Limb (tissue), 2 donors: ENCODE measurements around the gene YWHAQ.
A peak's percentile ranks its signal among the peaks of the same experiment; 100 is the strongest.

Source experiments
- DNase-seq, 2 donors: peaks; one replicate each; pipeline ENCODE4 v3.0.0-alpha.2; 2016; ENCODE audit errors: extremely low spot score in 2 of 2

The YWHAQ gene

DNA sequence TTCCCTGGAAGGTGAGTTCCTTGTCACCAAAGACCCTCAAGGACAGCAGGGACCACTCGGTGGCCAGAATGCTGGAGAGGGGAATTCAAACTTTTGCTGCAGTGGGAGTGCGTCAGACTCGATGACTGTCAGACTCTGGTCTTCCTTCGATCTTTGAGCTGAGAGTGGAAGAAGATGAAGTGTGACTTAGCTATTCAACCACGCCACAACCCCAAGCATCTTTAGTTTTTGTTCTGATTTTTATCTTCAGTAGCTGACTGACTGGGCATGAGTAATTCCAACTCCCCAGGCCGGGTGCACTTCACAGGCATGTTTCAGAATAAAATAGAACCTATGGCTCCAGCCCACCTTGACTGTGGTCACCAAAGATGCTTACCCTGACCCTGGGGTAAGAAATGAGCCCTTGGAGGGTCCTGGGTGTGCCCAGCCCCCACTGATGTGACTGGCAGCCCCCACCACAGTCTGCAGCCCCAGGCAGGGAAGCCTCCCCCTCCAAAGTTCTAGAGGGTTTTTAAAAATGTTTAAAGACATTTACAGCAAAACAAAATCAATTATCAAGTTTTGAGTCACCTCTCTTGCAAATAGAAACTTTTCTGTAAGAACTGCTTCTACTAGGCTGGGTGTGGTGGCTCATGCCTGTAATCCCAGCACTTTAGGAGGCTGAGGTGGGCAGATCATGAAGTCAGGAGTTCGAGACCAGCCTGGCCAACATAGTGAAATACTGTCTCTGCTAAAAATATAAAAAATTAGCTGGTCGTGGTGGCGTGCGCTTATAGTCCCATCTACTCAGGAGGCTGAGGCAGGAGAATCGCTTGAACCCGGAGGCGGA is 24.9 kb upstream of the YWHAQ start:
- DNase-seq: no peak

DNA sequence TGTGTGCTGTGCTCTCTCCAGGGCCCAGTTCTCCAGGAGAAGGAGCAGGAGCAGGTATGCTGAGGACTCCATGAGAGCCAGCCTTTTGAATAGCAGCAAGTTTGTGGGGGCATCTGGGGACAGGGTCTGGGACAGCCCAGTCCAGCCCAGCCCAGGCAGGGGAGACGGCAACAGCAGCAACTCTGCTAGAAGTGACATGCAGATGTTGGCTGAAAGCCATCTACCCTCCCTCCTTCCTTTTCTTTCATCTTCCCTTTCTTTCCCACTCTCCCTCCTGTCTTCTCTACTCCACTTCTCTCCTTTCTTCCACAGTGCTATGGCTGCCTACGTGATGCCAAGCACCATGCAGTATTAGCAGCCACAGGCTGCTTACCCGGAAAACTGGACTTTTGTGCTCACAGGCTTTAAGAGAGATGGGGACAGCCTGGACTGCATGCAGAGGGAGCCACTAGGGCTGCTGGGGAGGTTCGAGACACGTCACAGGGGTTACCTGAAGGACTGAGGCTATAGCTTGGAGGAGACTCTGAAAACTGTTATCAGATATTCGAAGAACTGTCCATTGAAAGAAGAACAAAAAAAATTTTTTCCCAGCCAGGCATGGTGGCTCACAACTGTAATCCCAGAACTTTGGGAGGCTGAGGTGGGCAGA is 23.8 kb upstream of the YWHAQ start:
- DNase-seq: no peak

DNA sequence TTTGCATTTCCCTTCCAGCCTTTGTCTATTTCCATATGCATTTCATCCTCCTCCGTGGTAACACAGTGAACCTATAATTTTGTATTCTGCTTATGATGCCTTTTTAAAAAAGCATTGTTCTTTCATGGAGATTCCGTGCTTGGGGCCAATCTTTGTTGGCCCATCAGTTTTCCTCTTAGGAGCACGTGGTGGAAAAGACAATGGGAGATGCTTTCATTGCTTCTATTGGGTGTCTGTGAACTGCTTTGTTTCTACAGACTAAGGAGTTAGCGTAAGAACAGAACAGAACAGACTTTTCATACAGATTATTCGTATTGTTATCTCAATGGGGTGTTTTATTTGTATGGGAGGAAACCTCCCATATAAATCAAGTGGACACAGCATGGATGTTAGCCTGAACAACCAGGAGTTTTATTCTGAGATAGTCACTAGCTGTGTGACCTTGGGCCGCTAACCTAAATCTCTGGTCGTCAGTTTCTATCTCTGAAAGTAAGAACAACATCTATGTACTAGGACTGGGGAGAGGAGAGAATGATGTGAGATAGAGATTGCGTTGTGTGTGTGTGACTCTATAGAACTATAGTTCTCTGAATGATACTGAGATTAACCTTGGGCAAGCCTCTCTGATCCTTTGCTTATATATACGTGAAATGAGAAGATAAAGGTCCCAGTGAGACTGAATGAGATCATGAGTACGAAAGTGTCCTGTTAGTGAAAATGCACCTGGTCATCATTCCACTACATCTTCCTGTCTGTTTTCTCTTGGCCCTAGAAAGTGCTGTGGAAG is 22.9 kb upstream of the YWHAQ start:
- no peak for DNase-seq

DNA sequence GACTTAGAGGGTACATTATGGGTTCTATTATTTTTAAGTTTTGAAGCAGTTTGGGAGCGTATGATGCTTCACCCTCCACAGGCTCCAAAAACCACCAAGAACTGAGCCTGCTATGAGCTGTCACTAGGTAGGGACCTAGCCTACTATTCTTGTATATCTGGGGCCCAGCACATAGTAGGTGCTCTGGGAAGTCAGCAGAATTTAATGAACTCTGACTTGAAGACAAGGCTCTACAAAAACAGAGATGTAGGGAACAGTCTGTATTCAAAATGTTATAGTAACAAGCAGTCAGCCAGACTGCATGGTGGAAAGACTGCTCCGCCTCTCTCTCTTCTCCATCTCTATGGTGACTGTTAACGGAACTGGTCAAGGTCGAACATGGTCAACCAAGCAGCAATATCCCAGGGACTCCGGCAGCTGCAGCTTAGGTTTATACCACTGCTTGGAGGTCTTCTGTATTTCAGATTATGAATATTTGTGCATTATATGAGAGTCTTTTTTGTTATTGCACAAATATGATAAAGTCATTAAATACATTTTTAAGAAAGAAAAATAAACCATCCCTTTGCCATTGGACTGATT is 22.2 kb upstream of the YWHAQ start:
- DNase-seq: no peak

DNA sequence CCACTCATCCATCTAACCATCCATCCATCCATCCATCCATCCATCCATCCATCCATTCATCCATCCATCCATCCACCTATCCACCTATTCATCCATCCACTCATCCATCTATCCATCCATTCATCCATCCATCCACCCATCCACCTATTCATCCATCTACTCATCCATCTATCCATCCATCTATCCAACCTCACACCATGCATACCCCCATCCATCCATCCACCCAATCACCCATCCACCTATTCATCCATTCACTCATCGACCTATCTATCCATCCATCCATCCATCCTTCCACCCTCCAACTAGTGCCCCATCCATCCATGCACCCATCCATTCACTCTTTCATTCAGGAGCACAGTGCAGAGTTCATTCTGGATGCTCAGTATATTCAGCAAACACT is 21.5 kb upstream of the YWHAQ start:
- DNase-seq: no peak

DNA sequence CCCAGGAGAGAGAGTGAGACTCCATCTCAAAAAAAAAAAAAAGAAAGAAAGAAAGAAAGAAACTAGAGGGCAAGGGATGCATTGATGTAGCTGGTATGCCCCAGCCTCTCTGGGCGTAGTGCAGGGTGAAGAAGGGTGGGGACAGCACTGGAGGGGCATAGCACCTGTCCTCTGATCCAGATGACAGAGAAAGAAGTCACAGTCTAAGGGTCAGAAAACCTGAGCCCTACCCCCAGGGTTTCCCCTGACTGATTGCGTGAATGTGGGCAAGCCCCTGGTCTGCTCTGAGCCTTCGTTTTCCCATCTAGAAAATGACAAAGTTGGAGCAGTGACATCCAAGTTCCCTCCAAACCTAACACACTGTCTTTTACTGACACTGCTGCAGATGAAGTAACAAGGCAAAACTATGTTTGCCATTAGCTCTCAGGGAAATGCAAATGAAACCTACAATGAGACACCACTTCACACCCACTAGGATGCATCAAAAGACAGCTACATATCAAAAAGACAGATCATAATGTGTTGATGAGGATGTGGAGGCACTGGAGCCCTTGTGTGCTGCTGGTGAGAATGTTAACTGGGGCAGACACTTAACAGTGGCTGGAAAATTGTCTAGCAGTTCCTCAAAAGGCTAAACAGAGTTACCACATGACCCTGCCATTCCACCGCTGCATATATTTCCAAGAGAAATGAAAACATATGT is 19.5 kb upstream of the YWHAQ start:
- DNase-seq: no peak

DNA sequence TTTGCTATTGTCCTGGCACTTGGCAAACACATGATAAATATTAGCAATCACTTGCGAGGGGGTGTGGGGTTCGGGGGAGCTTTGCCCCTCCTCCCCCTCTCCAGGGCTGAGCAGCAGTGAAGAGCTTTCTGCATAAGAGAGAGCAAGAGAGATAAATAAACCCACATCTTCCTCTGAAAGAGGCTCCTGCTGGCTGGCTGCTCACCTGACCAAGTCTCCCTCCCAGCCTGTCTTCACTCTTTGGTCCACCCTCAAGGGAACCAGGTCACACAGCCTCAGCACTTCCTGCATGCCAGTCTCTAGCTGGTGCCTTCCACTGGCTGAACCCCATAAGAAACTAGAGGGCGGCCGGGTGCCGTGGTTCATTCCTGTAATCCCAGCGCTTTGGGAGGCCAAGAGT is 18.5 kb upstream of the YWHAQ start:
- no peak for DNase-seq

DNA sequence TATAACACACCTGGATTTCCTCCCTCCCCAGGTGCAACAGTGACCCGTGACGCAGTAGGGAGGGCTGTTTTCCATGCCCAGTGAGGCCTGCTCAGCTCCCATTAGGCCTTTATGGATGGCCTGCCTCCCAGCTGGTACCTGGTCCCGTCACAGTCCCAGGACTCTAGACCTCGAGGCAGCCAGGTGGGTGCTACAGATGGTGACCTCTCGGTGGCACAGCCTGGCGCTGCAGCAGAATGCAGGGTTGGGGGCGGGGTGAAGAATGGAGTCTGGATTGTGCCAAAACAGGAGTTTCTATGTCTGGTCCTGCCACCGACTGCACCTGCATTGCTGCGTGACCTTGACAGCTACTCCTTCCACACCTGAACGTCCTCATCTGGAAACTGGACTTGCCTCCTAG is 18.0 kb upstream of the YWHAQ start:
- DNase-seq: no peak

DNA sequence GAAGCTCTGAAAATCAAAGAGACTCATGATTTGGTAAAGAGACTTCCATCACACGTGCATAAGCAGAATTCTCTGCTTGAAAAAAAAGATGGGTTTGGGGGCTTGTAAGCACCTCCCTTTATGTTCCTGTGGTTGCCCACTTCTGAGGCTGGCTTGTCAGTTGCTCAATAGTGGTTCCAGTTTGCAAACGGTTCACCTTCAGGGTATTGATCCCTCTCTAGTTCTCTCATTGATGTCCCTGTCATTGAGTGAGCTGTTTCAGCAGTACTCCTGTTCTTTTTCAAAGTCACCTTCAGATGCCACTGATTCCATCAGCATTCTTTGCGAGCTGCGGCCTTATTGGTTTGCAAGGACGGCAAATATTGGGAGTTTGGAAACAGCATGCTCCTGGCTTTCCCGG is 17.1 kb upstream of the YWHAQ start:
- no peak for DNase-seq

DNA sequence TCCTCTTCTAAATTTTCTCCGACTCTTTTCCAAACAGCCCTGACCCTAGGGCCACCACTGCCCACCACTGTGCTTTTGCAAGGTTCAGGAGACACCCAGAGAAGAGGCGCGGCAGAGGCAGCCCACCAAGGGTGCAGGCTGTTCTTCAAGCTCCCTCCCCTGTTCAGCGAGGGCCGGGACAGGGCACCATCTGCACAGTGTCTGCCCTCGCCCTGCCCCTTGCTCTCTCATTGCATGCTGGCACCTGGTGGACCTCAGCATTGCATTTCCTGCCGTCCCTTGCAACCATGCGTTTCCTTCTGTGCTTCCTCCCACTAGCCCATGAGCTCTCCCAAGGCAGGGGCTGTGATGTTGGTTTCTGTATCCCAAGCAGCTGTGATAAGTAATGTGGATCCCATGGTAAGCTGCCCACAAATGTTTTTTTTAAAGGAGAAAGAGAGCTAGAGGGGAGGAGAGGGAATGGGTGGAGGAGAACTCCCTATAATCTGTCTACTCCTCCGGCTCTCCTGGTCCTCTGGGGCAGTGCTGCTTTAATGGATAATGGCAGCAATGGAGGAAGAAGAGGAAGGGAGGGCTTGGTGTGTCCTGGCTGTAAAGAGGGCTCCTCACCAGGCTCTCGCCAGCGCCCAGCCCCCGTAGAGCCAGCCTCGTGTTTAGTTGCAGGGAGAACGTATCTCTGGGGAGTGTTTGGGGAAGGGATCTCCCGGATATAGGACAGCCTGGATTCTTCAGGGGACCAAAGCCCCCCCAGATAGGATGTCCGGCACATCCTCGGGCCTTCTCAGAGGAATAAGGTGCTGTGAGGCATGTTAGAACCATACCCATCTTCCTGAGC is 15.6 kb upstream of the YWHAQ start:
- DNase-seq: no peak

DNA sequence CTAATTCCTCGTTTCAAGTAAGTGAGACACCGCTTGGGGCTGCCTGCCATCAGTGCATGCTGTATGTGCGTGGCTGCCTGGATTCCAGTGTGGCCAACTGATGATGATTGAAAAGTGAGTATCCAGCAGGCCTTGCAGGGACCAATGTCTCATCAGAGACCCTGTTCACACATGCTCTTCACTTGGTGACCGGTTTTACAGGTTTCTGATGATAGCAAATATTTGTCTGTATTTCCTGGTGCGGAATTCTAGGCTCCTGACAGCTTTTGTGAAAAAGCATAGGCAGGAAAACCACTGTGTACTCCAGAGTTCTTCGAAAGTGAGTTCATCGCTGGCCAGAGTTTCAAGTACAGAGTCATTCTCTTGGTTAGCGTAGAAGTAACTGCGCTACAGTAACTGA is 13.8 kb upstream of the YWHAQ start:
- DNase-seq: no peak

DNA sequence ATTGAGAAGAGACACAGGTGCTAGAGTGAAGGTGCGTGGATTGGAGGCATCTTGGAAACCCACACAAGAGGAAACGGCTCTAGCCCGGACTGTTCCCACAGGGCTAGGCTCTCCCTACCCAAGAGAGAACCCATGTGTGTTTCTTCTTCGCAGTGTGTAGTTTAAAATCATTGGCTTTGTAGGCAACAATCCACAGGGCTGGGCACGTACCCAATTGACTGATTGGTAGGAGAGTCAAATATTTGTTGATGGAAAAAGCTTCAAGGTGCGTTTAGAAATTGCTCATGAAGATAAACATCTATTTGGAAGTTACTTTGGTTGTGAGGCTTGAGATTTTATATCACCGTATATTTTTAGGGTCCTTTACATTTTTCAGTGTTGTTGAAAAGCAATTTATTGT is 13.2 kb upstream of the YWHAQ start:
- no peak for DNase-seq

DNA sequence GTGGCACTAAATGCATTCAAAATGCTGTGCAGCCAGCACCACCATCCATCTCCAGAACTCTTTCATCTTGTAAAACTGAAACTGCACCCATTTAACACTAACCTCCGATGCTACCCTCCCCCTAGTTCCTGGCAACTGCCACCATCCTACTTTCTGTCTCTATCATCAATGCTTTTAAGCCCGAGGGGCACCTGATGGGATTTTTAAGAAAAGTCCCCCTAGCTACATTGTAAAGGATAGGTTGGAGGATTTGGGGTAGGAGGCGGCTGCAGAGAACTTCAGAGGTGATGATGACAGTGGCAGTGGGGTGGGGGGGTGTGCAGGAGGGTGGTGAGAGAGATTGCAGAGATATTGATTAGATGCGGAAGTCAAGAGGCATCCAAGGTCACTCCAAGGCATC is 10.8 kb upstream of the YWHAQ start:
- no peak for DNase-seq

DNA sequence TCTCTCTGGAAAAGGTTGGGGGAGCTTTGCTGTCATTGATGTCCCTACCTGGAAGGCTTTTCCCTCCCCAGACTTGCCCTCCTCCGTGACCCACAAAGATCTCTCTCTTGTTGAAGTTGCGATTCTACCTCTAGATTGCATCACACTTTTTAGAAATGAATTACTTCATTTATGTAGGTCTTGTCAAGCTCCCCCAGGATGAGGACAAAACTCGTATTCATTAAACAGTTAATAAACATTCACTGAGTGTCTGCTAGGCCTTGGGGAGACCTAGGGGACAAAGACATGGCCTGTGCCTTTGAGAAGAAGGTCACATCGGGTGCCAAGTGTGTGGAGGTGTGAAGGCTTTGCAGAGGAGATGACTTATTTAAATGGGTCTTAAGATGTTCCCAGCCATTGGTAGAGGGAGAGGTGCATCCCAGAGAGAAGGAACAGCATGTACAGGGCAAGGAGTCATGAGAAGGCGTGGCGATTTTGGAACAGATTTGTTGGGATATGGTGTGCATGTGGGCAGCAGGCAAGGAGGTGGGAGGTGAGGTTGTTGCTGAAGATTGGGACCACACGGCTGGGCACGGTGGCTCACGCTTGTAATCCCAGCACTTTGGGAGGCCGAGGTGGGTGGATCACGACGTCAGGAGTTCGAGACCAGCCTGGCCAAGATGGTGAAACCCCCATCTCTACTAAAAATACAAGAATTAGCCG is 9.8 kb upstream of the YWHAQ start:
- DNase-seq: no peak

DNA sequence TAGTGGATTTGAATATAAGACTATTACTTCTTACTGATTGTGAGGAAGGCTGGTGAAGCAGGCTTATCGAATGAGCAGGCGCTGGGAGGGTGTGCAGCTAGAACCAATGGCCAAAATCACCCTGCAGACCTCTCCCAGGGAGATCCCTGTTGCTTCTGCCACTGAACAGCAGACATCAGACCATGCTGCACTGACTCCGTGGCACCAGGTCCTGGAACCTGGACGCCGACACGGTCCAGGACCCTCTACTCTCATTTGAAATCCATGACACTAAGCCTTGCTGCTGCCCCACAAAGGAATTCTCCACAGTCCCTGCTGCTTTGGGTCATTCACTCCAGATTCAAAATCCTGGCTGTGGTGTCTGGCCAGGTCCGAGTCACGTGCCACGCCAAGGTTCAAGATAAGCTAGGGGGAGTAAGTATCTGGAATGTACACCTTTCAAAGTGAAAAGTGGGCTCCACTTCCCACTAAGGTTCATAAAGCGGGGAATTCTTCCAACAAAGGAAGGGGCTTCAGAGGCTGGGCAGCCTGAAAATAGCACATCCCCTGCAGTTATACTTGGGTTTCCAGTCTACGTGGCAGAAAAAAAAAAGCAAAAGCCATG is 9.0 kb upstream of the YWHAQ start:
- no peak for DNase-seq

DNA sequence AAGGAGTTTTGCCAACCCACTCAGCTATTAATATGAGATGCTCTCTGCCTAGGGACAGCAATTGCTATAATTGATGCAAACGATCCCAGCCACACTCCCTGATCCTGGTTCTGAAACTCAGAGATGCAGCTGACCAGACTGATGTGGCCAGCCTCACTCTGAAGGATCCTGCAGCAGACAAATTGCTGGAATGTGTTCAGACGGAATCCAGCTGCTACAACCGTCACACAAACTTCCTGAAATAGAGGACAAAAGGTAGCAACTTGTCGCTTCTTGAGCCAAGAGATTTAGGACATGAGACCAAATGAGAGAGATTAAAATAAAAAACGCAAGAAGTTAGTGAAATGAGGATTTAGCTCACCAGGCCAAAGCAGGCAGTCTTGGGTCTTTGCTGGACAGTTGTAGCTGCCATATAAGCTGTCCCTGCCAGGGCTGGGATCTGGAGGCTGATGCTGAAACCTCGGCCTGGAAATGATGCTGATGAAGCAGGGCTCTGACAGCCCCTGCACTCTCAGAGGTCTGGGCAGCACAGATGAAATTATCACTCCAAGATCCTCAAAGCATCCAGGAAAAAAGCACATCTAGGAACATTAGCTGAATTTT is 8.3 kb upstream of the YWHAQ start:
- no peak for DNase-seq

DNA sequence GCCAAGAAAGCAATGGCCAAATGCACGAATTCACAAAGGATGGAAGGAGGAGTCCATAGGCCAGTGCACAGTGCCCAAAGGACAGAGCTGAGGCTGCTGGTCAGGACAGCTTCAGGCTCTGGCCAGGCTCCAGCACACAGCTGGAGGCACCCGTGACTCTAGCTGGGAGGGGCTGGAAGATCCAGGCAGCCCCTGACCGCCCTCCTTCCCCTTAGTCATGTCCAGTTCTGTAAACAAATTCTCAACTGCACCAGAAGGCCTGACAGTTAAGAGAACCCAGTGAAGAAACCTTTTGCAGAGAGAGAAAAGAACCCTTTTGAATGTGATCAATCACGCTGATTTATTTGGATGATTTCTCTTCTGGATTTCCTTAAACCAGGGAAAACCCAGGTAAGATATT is 7.7 kb upstream of the YWHAQ start:
- DNase-seq: peak in 1 of 2 donors; percentile 52

DNA sequence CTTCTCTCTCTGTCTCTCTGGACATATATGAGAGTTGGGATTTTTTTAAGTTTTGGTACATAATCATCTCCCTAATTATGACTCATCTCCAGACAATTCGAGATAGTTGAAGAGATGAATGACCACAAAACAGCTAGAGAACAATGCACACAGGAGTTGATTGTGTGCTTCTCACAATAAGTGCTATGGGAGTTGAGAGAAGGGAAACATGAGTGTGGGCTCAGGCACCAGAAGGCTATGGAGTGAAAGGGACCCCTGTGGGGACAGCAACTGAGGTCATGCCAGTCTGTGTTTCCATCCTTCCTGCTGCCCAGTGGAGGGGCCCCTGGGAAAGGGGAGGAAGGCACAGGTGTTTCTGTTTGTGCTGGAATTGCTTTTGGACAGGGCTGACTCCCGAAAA is 6.5 kb upstream of the YWHAQ start:
- DNase-seq: no peak

DNA sequence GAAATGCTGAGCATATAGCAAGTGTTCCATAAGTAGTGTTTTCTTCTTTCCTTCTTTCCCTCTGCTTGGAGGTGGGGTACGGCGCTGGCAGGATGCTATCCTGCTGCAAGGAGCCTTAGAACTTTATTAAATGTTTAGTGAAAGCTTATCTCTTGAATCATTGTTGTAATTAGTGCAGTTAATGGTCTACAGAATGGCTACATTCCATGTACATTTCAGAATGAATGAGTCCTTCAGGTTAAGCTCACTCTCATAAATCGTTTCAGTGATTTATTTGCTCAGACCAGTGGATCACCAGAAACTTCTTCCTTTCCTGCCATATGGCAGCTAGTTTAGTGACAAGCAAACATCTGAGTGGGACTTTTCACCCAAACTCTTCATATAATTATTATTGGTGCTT is 3.3 kb upstream of the YWHAQ start:
- no peak for DNase-seq
